Renal cortex interstitium (tissue), 11 donors: ENCODE measurements around the gene TCAF2. TPM values are rescaled to one million over a fixed set of nuclear protein-coding genes. Genes with fewer than 3 reads are reported as not detected.
"Not testable (repeated sequence)": the region's sequence is repeated elsewhere in the genome, so short reads cannot be mapped to it uniquely, and the experiment has no call there.

ENCODE experiments used
- DNase-seq, 11 donors: peaks; one replicate each; pipeline ENCODE4 v3.0.0-alpha.2; 2013; ENCODE audit warnings: low read depth in 9 of 11, low spot score in 4 of 11; ENCODE audit errors: extremely low read depth in 1 of 11
- polyA plus RNA-seq, 3 donors: library from polyadenylated mRNA; unstranded; fragments of 120-200 nt; gene quantifications; one replicate each; pipeline ENCODE4 v1.2.1, GENCODE V29; 2013; ENCODE audit not compliant: insufficient read length in 3 of 3

The TCAF2 gene
- polyA plus RNA-seq, 3 donors = 2.3 to 3.8 (median 3.0) TPM

DNA sequence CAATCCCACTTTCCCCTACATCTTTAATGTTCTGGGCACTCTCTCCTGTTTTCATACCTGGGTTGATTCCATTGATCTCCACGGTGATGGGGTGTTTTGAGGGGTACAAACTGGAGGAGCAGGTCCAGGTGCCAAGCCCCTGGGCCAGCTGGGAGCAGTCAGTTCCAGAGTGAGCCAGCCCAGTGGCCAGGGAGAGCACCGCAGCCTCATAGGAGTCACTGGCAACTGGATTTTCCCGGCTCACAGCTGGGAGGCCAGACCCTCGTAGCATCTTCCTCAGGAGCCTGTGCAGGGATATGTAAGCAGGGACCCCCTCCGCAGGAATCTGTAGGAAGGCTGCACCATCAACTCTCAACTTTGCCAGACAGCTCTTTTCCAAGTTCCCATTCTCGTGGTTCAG, 25.8 kb downstream of the TCAF2 start:
- not testable (repeated sequence) for DNase-seq

- DNase-seq = not testable (repeated sequence)
These were observed 29.1 kb downstream of the TCAF2 start for GRCh38 chr7:143649902-143650301.

DNA sequence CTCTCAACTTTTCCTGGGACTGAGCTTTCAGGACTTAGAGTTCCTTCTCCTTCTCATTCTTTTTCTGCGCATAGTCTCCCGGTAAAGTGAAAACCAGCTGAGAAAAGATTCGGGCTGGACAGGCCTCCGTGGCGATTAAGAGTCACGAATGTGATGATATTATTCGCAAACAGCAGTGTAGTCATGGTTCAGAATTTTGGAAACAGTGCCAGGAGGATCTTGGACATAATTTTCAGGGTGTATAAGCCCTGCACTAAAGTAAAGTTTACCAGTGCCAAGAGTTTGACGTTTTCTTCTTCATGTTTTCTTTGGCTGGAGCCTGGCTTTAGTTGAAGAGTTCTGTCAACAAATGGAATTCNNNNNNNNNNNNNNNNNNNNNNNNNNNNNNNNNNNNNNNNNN, 29.7 kb downstream of the TCAF2 start:
- not testable (repeated sequence) for DNase-seq

Other genes with a start within 250 kb of the TCAF2 start
- gene ZYX, start 239.6 kb upstream of the TCAF2 start, polyA plus RNA-seq = 10 to 100 TPM; 70.1 to 96.0 (median 92.8) TPM
- 10 to 100 TPM; 18.3 to 19.6 (median 18.9) TPM for gene EPHA1, start 212.1 kb upstream of the TCAF2 start, polyA plus RNA-seq
- gene TAS2R60, start 177.5 kb upstream of the TCAF2 start, polyA plus RNA-seq = not detected
- gene TAS2R41, start 143.1 kb upstream of the TCAF2 start, polyA plus RNA-seq = not detected
- gene CTAGE15, start 49.2 kb upstream of the TCAF2 start, polyA plus RNA-seq = 1 to 10 TPM in 2 of 3 donors, under 1 TPM in 1; 0.43 to 1.7 (median 1.5) TPM
- not detected for gene CTAGE6, start 136.7 kb downstream of the TCAF2 start, polyA plus RNA-seq